IMR-90 (cell line): ENCODE data around the gene OGT. TPM values are rescaled to one million over a fixed set of nuclear protein-coding genes. Genes with fewer than 3 reads are reported as not detected.

Experiments
- ATAC-seq: fragments of 200-7000 bp; cut with Tn5 transposase; 2 replicates; pipeline ENCODE4 v1.9.1; 2020; ENCODE audit warnings: low read depth, mild to moderate bottlenecking, moderate library complexity
- BruUV-seq: library from RNA; stranded (reverse); fragments of 400-500 nt; replicated peaks from 2 replicates; lab custom pipeline; 2021; lab: Mats Ljungman, UMichigan
- CTCF ChIA-PET: fragments of 300-600 bp; formaldehyde crosslinking; extraction: SDS; loops from one replicate; lab custom pipeline; 2021; ENCODE audit warnings: antibody characterized with exemption; lab: Yijun Ruan, JAX
- POLR2A ChIA-PET: fragments of 300-600 bp; sonication (Branson Sonifier 250); formaldehyde crosslinking; loops from one replicate; lab custom pipeline; 2022; ENCODE audit warnings: antibody characterized with exemption; ENCODE audit not compliant: unreplicated experiment; lab: Charles Lee
- DNase-seq: peaks from one replicate; pipeline ENCODE4 v3.0.0; 2013
- H2AFZ ChIP-seq: replicated peaks from 2 replicates; pipeline ENCODE3; 2013; ENCODE audit warnings: low read length, mild to moderate bottlenecking; ENCODE audit not compliant: poor library complexity
- H2AK5ac ChIP-seq: 2 replicates; pipeline ENCODE4 v1.6.1; 2013; ENCODE audit warnings: low read depth, low read length, inconsistent platforms
- H2AK9ac ChIP-seq: replicated peaks from 2 replicates; pipeline ENCODE3; 2013; ENCODE audit warnings: mild to moderate bottlenecking, low read depth, low read length, moderate library complexity; ENCODE audit not compliant: poor library complexity
- H2BK120ac ChIP-seq: 2 replicates; pipeline ENCODE4 v1.6.1; 2013; ENCODE audit warnings: low read depth, low read length, inconsistent platforms
- H2BK15ac ChIP-seq: 3 replicates; pipeline ENCODE4 v1.6.1; 2013; ENCODE audit warnings: low read depth, low read length, inconsistent platforms
- H2BK20ac ChIP-seq: 2 replicates; pipeline ENCODE4 v1.6.1; 2013; ENCODE audit warnings: low read depth, mild to moderate bottlenecking, inconsistent platforms, low read length, moderate library complexity
- H2BK5ac ChIP-seq: 2 replicates; pipeline ENCODE4 v1.6.1; 2013; ENCODE audit warnings: mild to moderate bottlenecking, low read depth, low read length, inconsistent platforms; ENCODE audit not compliant: poor library complexity, severe bottlenecking
- H3K14ac ChIP-seq: replicated peaks from 2 replicates; pipeline ENCODE4 v1.6.1; 2013; ENCODE audit warnings: low read depth, low read length, inconsistent platforms
- H3K18ac ChIP-seq: 2 replicates; pipeline ENCODE4 v1.6.1; 2013; ENCODE audit warnings: low read depth, low read length, control low read depth
- H3K23ac ChIP-seq: 2 replicates; pipeline ENCODE4 v1.6.1; 2013; ENCODE audit warnings: low read depth, low read length, inconsistent platforms
- H3K27ac ChIP-seq: 2 replicates; pipeline ENCODE4 v1.5.1; 2013; ENCODE audit warnings: mild to moderate bottlenecking, control low read depth, low read length; ENCODE audit not compliant: insufficient read depth
- H3K27me3 ChIP-seq: 2 replicates; pipeline ENCODE4 v1.6.1; 2013; ENCODE audit warnings: low read length; ENCODE audit not compliant: control insufficient read depth, insufficient read depth
- H3K36me3 ChIP-seq: 2 replicates; pipeline ENCODE4 v1.6.1; 2013; ENCODE audit warnings: low read length, mixed read lengths; ENCODE audit not compliant: control insufficient read depth, insufficient read depth
- H3K4ac ChIP-seq: 2 replicates; pipeline ENCODE4 v1.6.1; 2013; ENCODE audit warnings: low read depth, low read length, inconsistent platforms
- H3K4me1 ChIP-seq: 2 replicates; pipeline ENCODE4 v1.6.1; 2013; ENCODE audit warnings: low read length, mixed read lengths; ENCODE audit not compliant: control insufficient read depth, insufficient read depth
- H3K4me2 ChIP-seq: 2 replicates; pipeline ENCODE4 v1.6.1; 2013; ENCODE audit warnings: low read depth, mild to moderate bottlenecking, control low read depth, low read length, moderate library complexity
- H3K4me3 ChIP-seq: 2 replicates; pipeline ENCODE4 v1.5.1; 2013; ENCODE audit warnings: low read depth, mild to moderate bottlenecking, control low read depth, low read length, moderate library complexity; ENCODE audit not compliant: insufficient read depth
- H3K56ac ChIP-seq: 2 replicates; pipeline ENCODE4 v1.6.1; 2013; ENCODE audit warnings: low read length, inconsistent platforms; ENCODE audit not compliant: insufficient read depth; ENCODE audit errors: extremely low read depth
- H3K79me1 ChIP-seq, 2 experiments: 2 replicates each; pipeline ENCODE4 v1.6.1; 2013; ENCODE audit warnings: low read length in 2 of 2, inconsistent platforms in 1 of 2, low read depth in 1 of 2
- H3K9ac ChIP-seq: 2 replicates; pipeline ENCODE4 v1.6.1; 2013; ENCODE audit warnings: low read depth, low read length, control low read depth
- H3K9me1 ChIP-seq: 2 replicates; pipeline ENCODE4 v1.6.1; 2013; ENCODE audit warnings: low read length, inconsistent platforms; ENCODE audit not compliant: insufficient read depth
- H3K9me3 ChIP-seq: 2 replicates; pipeline ENCODE4 v1.6.1; 2013; ENCODE audit warnings: low read length; ENCODE audit not compliant: control insufficient read depth, insufficient read depth
- H4K20me1 ChIP-seq: 2 replicates; pipeline ENCODE4 v1.6.1; 2013; ENCODE audit warnings: low read length, inconsistent platforms; ENCODE audit not compliant: insufficient read depth
- H4K5ac ChIP-seq: 2 replicates; pipeline ENCODE4 v1.6.1; 2013; ENCODE audit warnings: mild to moderate bottlenecking, low read depth, low read length, control low read depth
- H4K8ac ChIP-seq, 2 experiments: 2 replicates each; pipeline ENCODE4 v1.6.1; 2013; ENCODE audit warnings: low read depth in 2 of 2, low read length in 2 of 2, control low read depth in 1 of 2, inconsistent platforms in 1 of 2
- H4K91ac ChIP-seq: 2 replicates; pipeline ENCODE4 v1.6.1; 2013; ENCODE audit warnings: low read depth, low read length, inconsistent platforms; ENCODE audit not compliant: insufficient read depth
- BHLHE40 ChIP-seq: fragments of 150-350 bp; IDR thresholded peaks from 2 replicates; pipeline ENCODE4 v1.6.1; 2016; ENCODE audit warnings: mild to moderate bottlenecking, low read depth, low read length
- CEBPB ChIP-seq: IDR thresholded peaks from 2 replicates; pipeline ENCODE4 v1.6.1; 2012; ENCODE audit warnings: low read depth, low read length, improper control_type of control experiment
- CHD1 ChIP-seq: IDR thresholded peaks from 2 replicates; pipeline ENCODE4 v1.6.1; 2012; ENCODE audit warnings: low read depth, low read length, improper control_type of control experiment
- FOS ChIP-seq: fragments of 150-350 bp; IDR thresholded peaks from 2 replicates; pipeline ENCODE4 v1.6.1; 2016; ENCODE audit warnings: low read depth, low read length
- MAFK ChIP-seq: IDR thresholded peaks from 2 replicates; pipeline ENCODE4 v1.6.1; 2012; ENCODE audit warnings: low read depth, low read length, improper control_type of control experiment
- MAZ ChIP-seq: IDR thresholded peaks from 2 replicates; pipeline ENCODE4 v1.6.1; 2012; ENCODE audit warnings: low read depth, mild to moderate bottlenecking, low read length, improper control_type of control experiment, moderate library complexity, borderline replicate concordance
- MXI1 ChIP-seq: IDR thresholded peaks from 2 replicates; pipeline ENCODE4 v1.6.1; 2012; ENCODE audit warnings: low read depth, mild to moderate bottlenecking, low read length, moderate library complexity, borderline replicate concordance
- NFE2L2 ChIP-seq: fragments of 150-350 bp; IDR thresholded peaks from 2 replicates; pipeline ENCODE4 v1.6.1; 2016; ENCODE audit warnings: low read depth, mild to moderate bottlenecking, low read length
- POLR2A ChIP-seq: IDR thresholded peaks from 2 replicates; pipeline ENCODE4 v1.6.1; 2012; ENCODE audit warnings: mild to moderate bottlenecking, low read depth, low read length
- RAD21 ChIP-seq: IDR thresholded peaks from 2 replicates; pipeline ENCODE4 v1.6.1; 2012; ENCODE audit warnings: low read length, improper control_type of control experiment
- RCOR1 ChIP-seq: IDR thresholded peaks from 2 replicates; pipeline ENCODE4 v1.6.1; 2012; ENCODE audit warnings: mild to moderate bottlenecking, low read length, improper control_type of control experiment; ENCODE audit not compliant: insufficient replicate concordance
- RFX5 ChIP-seq: IDR thresholded peaks from 2 replicates; pipeline ENCODE4 v1.8.0; 2012; ENCODE audit warnings: low read depth, mild to moderate bottlenecking, low read length, moderate library complexity
- SMC3 ChIP-seq: fragments of 150-350 bp; IDR thresholded peaks from 2 replicates; pipeline ENCODE4 v1.6.1; 2016; ENCODE audit warnings: low read depth, mild to moderate bottlenecking, antibody characterized with exemption, low read length, moderate library complexity
- WGBS, 2 experiments: methylation state at CpG; one replicate each; pipeline versions ENCODE4 v1.1.5 to v1.1.7; 2013; ENCODE audit warnings: missing lambda C conversion rate in 2 of 2; ENCODE audit not compliant: insufficient read length in 1 of 2; ENCODE audit errors: extremely low coverage in 2 of 2; 5-methylcytosine and 5-hydroxymethylcytosine counted together
- dilution Hi-C: fragments of 300-500 bp; cut with HindIII; formaldehyde crosslinking; loops from one replicate; pipeline ENCODE4 v1.14.3; 2018; ENCODE audit warnings: low sequenced_read_pairs; ENCODE audit not compliant: unreplicated experiment
- in situ Hi-C: fragments of 300-500 bp; cut with MboI; formaldehyde crosslinking; loops from 3 replicates; pipeline ENCODE4 v1.14.3; 2019; ENCODE audit warnings: low sequenced_read_pairs, inconsistent platforms, mixed read lengths
- intact Hi-C: fragments of 100-400 bp; cut with micrococcal nuclease; formaldehyde crosslinking; loops from 2 replicates; pipeline ENCODE4 v1.10.0; 2022
- polyA plus RNA-seq, 3 experiments: library from polyadenylated mRNA; depleted of rRNA; stranded (reverse); fragments of >200 nt; gene quantifications; 2 replicates each; pipeline ENCODE4 v1.2.3, GENCODE V29; 2012; ENCODE audit warnings: low replicate concordance in 1 of 3
- total RNA-seq: library from RNA; depleted of rRNA; stranded (reverse); fragments of >200 nt; gene quantifications from 2 replicates; pipeline ENCODE4 v1.2.3, GENCODE V29; 2012
- TF ChIP-seq, protein P1 (sequence below): fragments of 150-350 bp; IDR thresholded peaks from 2 replicates; pipeline ENCODE4 v1.6.1; 2017; ENCODE audit warnings: mild to moderate bottlenecking, antibody characterized with exemption, low read length, low read depth
- TF ChIP-seq, protein P2 (sequence below): conservative IDR thresholded peaks from 2 replicates; pipeline ENCODE4 v1.5.1; 2012; ENCODE audit warnings: mild to moderate bottlenecking, low read depth, low read length, improper control_type of control experiment
- TF ChIP-seq, protein P3 (sequence below): fragments of 150-350 bp; IDR thresholded peaks from 2 replicates; pipeline ENCODE4 v1.6.1; 2016; ENCODE audit warnings: low read depth, mild to moderate bottlenecking, low read length, moderate library complexity, borderline replicate concordance

OGT gene
- total and polyA plus RNA-seq, 2 of the 4 experiments (the other 2 are of a cell fraction) = 80.7 to 113 TPM

DNA sequence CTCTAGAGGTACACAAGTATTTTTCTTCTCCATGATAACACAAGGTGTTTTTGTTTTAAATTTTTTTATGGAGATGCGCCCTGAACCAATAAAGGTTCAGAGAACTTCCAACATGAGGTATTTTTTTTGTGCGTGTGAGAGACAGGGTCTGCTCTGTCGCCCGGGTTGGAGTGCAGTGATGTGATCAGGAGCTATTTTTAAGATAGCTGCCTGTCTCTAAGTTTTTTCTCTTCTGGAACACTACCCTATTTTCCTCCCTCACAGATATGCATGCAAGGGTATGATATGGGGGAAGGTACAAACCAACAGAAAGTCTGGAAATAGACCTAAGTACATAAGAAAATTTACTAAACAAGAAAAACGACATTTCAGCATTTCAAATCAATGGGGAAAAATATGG lies 48.3 kb downstream of the OGT start:
- Histone ChIP-seq H3K4me2 (no peak overlapping the region), H4K20me1 (no peaks in the 10 kb centered on the region; the same call in 1 of the 2 replicates), H2BK20ac (no peak overlapping the region), H2BK15ac (no peak overlapping the region), H3K9me1 (no peaks in the 10 kb centered on the region), H3K4ac (no peak overlapping the region), H2AK9ac (no peak overlapping the region), H3K27me3 (no peaks in the 10 kb centered on the region; the same call in 1 of the 2 replicates), H2AFZ (no peak overlapping the region), H3K9me3 (no peaks in the 10 kb centered on the region), H3K36me3 (peaks cover 4% of the 10 kb centered on the region; the same call in 1 of the 2 replicates), H3K23ac (no peak overlapping the region), H3K4me1 (no peaks in the 10 kb centered on the region), H3K27ac (no peak overlapping the region), H3K79me1 (peaks cover 0 to 2% of the 10 kb centered on the region in 2 experiments; a peak in 2 of 4 replicates), H2BK5ac (no peak overlapping the region), H4K8ac (no peak overlapping the region), H2AK5ac (no peak overlapping the region), H3K9ac (no peak overlapping the region), H4K5ac (no peak overlapping the region), H3K4me3 (no peak overlapping the region), H3K14ac (no peak overlapping the region), H3K56ac (no peak overlapping the region), H2BK120ac (no peak overlapping the region), H3K18ac (no peak overlapping the region), H4K91ac (no peak overlapping the region)
- in situ Hi-C loops = no loop called here
- CTCF ChIA-PET = interaction anchor here (1.0 kb wide), 1 partner anchor 32 kb away, joined by 3 read pairs; no protein-coding TSS in a partner anchor
- dilution Hi-C loops = no loop called here
- no CpG with 5 or more reads among the region's 5 CpGs for WGBS, 2 experiments
- DNase-seq = no peak
- BruUV-seq = no TSS peak
- POLR2A ChIA-PET = no interaction called here
- intact Hi-C loops = no loop called here
- no peak for ATAC-seq
- TF ChIP-seq CHD1 (no peak), MXI1 (no peak), SMC3 (no peak), FOS (no peak), RCOR1 (no peak), CEBPB (no peak), RAD21 (no peak), MAZ (no peak), RFX5 (no peak), POLR2A (no peak), NFE2L2 (no peak), MAFK (no peak), BHLHE40 (no peak)
- TF ChIP-seq, protein P1, sequence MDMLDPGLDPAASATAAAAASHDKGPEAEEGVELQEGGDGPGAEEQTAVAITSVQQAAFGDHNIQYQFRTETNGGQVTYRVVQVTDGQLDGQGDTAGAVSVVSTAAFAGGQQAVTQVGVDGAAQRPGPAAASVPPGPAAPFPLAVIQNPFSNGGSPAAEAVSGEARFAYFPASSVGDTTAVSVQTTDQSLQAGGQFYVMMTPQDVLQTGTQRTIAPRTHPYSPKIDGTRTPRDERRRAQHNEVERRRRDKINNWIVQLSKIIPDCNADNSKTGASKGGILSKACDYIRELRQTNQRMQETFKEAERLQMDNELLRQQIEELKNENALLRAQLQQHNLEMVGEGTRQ = no peak
- TF ChIP-seq, protein P2, sequence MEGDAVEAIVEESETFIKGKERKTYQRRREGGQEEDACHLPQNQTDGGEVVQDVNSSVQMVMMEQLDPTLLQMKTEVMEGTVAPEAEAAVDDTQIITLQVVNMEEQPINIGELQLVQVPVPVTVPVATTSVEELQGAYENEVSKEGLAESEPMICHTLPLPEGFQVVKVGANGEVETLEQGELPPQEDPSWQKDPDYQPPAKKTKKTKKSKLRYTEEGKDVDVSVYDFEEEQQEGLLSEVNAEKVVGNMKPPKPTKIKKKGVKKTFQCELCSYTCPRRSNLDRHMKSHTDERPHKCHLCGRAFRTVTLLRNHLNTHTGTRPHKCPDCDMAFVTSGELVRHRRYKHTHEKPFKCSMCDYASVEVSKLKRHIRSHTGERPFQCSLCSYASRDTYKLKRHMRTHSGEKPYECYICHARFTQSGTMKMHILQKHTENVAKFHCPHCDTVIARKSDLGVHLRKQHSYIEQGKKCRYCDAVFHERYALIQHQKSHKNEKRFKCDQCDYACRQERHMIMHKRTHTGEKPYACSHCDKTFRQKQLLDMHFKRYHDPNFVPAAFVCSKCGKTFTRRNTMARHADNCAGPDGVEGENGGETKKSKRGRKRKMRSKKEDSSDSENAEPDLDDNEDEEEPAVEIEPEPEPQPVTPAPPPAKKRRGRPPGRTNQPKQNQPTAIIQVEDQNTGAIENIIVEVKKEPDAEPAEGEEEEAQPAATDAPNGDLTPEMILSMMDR = no peak
- TF ChIP-seq, protein P3, sequence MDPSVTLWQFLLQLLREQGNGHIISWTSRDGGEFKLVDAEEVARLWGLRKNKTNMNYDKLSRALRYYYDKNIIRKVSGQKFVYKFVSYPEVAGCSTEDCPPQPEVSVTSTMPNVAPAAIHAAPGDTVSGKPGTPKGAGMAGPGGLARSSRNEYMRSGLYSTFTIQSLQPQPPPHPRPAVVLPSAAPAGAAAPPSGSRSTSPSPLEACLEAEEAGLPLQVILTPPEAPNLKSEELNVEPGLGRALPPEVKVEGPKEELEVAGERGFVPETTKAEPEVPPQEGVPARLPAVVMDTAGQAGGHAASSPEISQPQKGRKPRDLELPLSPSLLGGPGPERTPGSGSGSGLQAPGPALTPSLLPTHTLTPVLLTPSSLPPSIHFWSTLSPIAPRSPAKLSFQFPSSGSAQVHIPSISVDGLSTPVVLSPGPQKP = no peak
